ENCODE data around the gene ADCY4.

- TF ChIP-seq CTCF (IDR thresholded peaks at IDR 0.05) = no peak
- no peak for TF ChIP-seq POLR2A (IDR thresholded peaks at IDR 0.05)
Observed at GRCh38 chr14:24304019-24304387, 30.9 kb downstream of the ADCY4 start.

Measured in Peyer's patch (tissue), 4 donors.